Common myeloid progenitor, CD34-positive (primary cell): Measurements from ENCODE around the gene ZFC3H1.
"Not testable (repeated sequence)": the region's sequence is repeated elsewhere in the genome, so short reads cannot be mapped to it uniquely, and the experiment has no call there.

Experiments
- CTCF ChIA-PET: fragments of 350-600 bp; sonication (Branson Sonifier 250); formaldehyde crosslinking; loops from one replicate; lab custom pipeline; 2021; ENCODE audit warnings: antibody characterized with exemption; lab: Charles Lee
- POLR2A ChIA-PET: fragments of 350-600 bp; sonication (Branson Sonifier 250); formaldehyde crosslinking; loops from one replicate; lab custom pipeline; 2021; ENCODE audit warnings: antibody characterized with exemption; lab: Charles Lee
- DNase-seq, 3 donors: peaks; one replicate each; pipeline versions ENCODE4 v3.0.0 to v3.0.0-alpha.2; 2013
- H3K27ac ChIP-seq, 2 experiments: 1 replicate in 1 of 2; 2 replicates in 1 of 2; pipeline ENCODE4 v1.7.0; 2013; ENCODE audit warnings: inconsistent platforms in 2 of 2, low read length in 2 of 2, mild to moderate bottlenecking in 2 of 2, low read depth in 1 of 2, moderate library complexity in 1 of 2; ENCODE audit not compliant: severe bottlenecking in 2 of 2, insufficient read depth in 1 of 2, poor library complexity in 1 of 2
- H3K27me3 ChIP-seq, 5 experiments: replicated peaks in 2 of 5; 1 replicate in 3 of 5; 2 replicates in 2 of 5; pipeline versions ENCODE4 v1.6.1 to v1.7.0; 2013; ENCODE audit warnings: low read length in 4 of 5, mild to moderate bottlenecking in 2 of 5, moderate library complexity in 2 of 5, inconsistent platforms in 1 of 5; ENCODE audit not compliant: insufficient read depth in 5 of 5, control insufficient read depth in 4 of 5
- H3K36me3 ChIP-seq, 4 experiments: 1 replicate in 2 of 4; 2 replicates in 2 of 4; pipeline versions ENCODE4 v1.6.1 to v1.7.0; 2013; ENCODE audit warnings: low read length in 3 of 4, control low read depth in 1 of 4, mild to moderate bottlenecking in 1 of 4; ENCODE audit not compliant: control insufficient read depth in 4 of 4, insufficient read depth in 4 of 4
- H3K4me1 ChIP-seq, 4 experiments: 1 replicate in 3 of 4; 2 replicates in 1 of 4; pipeline versions ENCODE4 v1.6.1 to v1.7.1; 2013; ENCODE audit warnings: low read length in 3 of 4, mild to moderate bottlenecking in 3 of 4, control low read depth in 1 of 4, inconsistent platforms in 1 of 4, moderate library complexity in 1 of 4; ENCODE audit not compliant: control insufficient read depth in 4 of 4, insufficient read depth in 4 of 4; ENCODE audit errors: control extremely low read depth in 1 of 4
- H3K4me3 ChIP-seq, 7 experiments: 1 replicate in 4 of 7; 2 replicates in 3 of 7; pipeline versions ENCODE4 v1.5.1 to v1.7.0; 2013; ENCODE audit warnings: mild to moderate bottlenecking in 7 of 7, low read length in 6 of 7, moderate library complexity in 6 of 7, inconsistent platforms in 2 of 7, low read depth in 2 of 7, control low read depth in 1 of 7; ENCODE audit not compliant: insufficient read depth in 4 of 7, control insufficient read depth in 1 of 7; ENCODE audit errors: extremely low read depth in 1 of 7
- H3K9me3 ChIP-seq, 5 experiments: 1 replicate in 4 of 5; 2 replicates in 1 of 5; pipeline versions ENCODE4 v1.6.1 to v1.7.1; 2013; ENCODE audit warnings: low read length in 4 of 5, mild to moderate bottlenecking in 2 of 5, inconsistent platforms in 1 of 5, low read depth in 1 of 5, moderate library complexity in 1 of 5; ENCODE audit not compliant: control insufficient read depth in 4 of 5, insufficient read depth in 2 of 5; ENCODE audit errors: control extremely low read depth in 1 of 5
- WGBS: methylation state at CpG from one replicate; pipeline ENCODE4 v1.1.5; 2013; ENCODE audit not compliant: insufficient coverage; 5-methylcytosine and 5-hydroxymethylcytosine counted together

The ZFC3H1 gene

DNA sequence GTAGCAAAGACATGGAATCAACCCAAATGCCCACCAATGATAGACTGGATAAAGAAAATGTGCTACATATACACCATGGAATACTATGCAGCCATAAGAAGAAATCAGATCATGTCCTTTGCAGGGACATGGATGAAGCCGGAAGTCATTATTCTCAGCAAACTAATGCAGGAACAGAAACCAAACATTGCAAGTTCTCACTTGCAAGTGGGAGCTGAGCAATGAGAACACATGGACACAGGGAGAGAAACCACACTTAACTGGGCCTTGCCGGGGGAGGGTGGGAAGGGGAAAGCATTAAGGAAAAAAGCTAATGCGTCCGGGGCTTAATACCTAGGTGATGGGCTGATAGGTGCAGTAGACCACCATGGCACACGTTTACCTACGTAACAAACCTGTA, 93.8 kb downstream of the ZFC3H1 start:
- POLR2A ChIA-PET, DNase-seq, H3K27ac ChIP-seq, H3K4me3 ChIP-seq, H3K9me3 ChIP-seq, H3K36me3 ChIP-seq, CTCF ChIA-PET, H3K27me3 ChIP-seq: not testable (repeated sequence)
- H3K4me1 ChIP-seq = peaks cover 9 to 17% (median 10%) of the 10 kb centered on the region in 4 experiments
- WGBS = 75% methylated on average over 4 of the region's 6 CpGs

DNA sequence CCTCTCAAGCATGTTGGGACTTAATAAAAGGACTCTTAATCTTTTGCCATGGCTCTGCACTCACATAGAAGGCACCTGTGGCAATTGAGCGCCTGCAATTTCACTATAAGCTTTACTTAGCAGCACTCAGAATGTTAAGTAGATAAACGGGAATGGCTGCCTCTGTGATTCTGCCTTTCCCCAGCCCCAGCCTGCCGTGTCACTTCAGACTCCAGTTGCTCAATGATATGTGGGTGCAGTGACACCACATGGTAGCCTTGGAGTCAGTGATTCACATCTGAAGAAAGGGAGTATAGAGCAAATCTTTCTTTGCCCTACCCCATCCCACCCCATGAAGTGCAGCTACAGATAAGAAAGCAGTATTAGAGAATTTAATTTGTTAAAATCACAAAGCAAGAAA, 96.1 kb downstream of the ZFC3H1 start:
- DNase-seq = no peak
- WGBS = 96% methylated on average over 3 of the region's 3 CpGs
- CTCF ChIA-PET = interaction anchor here (1.1 kb wide), 1 partner anchor 15 kb away, joined by 3 read pairs; no protein-coding TSS in a partner anchor
- no peaks in the 10 kb centered on the region for H3K36me3 ChIP-seq
- no peaks in the 10 kb centered on the region for H3K9me3 ChIP-seq
- H3K4me1 ChIP-seq = peaks cover 1 to 9% (median 2%) of the 10 kb centered on the region in 4 experiments
- no peak overlapping the region for H3K4me3 ChIP-seq
- POLR2A ChIA-PET = no interaction called here
- H3K27me3 ChIP-seq = no peaks in the 10 kb centered on the region
- no peak overlapping the region for H3K27ac ChIP-seq

DNA sequence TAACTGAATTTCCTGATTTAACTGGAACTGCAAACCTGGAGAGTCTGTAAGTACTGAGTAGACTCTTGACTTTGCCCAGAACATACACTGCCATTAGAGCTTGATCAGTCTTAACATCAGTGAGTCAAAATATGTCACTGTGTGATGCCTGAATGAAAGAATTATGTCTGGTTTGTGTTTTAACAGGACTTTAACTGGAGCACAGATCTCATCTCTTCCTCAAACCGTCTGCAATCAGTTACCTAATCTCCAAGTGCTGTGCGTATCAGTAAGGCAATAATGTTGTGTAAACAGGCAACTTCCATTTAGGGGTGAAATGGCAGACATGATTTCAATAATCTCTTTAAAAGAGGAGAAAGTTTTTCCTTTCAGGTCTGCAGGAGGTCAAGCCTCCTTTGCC, 97.0 kb downstream of the ZFC3H1 start:
- WGBS = 80% methylated on average over 2 of the region's 2 CpGs
- CTCF ChIA-PET = no interaction called here
- Histone ChIP-seq H3K4me3 (no peak overlapping the region), H3K9me3 (no peaks in the 10 kb centered on the region), H3K36me3 (no peaks in the 10 kb centered on the region), H3K4me1 (peaks cover 0 to 5% (median 0%) of the 10 kb centered on the region in 4 experiments), H3K27me3 (no peaks in the 10 kb centered on the region), H3K27ac (no peak overlapping the region)
- POLR2A ChIA-PET = no interaction called here
- no peak for DNase-seq

DNA sequence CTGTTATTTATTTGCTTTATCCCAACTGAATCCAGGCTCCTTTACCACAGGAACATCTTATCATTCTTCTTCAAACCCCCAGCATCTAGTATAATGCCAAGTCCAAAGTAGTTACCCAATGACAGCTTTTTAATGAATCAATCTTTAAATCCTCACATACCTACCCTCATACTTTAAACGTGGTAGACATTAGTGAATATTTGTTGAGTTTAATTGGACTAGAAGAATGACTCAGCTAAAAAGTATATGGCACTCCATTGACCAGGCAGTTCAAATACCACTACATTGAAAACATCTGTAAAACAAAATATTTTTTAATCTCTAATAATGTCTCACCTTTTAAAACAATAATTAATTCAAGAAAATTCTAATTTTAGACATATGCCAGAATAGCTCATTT, 98.1 kb downstream of the ZFC3H1 start:
- Histone ChIP-seq H3K27me3 (no peaks in the 10 kb centered on the region), H3K9me3 (no peaks in the 10 kb centered on the region), H3K4me3 (no peak overlapping the region), H3K36me3 (no peaks in the 10 kb centered on the region), H3K4me1 (no peaks in the 10 kb centered on the region), H3K27ac (no peak overlapping the region)
- no CpG with 5 or more reads among the region's 1 CpG for WGBS
- POLR2A ChIA-PET = no interaction called here
- no peak for DNase-seq
- CTCF ChIA-PET = interaction anchor here (0.9 to 1.2 kb wide), 3 partner anchors 13 to 30 kb away, joined by 3 to 4 read pairs (median 3); no protein-coding TSS in a partner anchor

DNA sequence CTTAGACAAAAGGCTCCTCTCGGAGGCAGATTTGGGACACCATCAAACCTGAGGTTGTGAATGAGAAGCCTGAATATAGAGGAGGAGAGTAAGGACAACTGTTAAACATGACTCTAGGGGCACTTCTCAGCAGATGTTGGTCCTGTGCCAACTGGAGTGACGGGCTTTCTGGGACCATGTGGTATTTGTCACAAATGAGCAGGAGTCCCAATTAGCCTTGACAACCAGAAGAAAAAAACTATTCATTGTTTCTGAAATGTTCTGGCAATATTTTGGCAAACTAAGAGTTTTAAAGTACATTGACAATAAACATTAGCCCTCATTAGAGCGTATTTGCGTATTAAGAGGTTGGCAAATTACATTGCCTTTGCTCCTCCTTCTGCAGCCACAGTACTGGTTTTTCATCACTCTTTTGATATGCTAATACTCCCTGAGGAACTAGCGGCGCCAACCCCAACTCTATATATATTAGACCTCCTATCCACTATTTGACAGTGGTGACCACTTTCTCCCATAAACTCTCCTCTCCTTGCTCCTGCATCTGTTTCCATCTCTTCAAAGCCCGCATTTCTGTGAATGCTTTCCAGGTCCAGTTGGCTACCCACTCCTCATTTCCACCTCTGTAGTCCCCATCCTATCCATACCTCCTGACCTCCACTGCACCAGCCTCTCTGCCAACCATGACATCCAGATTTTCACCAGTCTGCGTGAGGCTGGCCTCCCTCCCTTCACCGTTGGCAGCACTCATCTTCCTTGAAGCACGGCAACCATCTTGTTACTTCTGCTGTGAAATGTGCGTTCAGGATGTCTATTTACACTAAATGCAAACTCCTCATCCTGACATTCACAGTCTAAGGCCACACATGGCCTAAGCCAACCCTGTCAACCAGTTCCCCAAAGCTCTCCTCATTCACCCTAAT, 100.7 kb downstream of the ZFC3H1 start:
- DNase-seq = peak; percentile 7 to 57 (median 55)
- H3K9me3 ChIP-seq = no peaks in the 10 kb centered on the region
- WGBS = 85% methylated on average over 9 of the region's 11 CpGs
- ChIA-PET CTCF (interaction anchor here (0.6 kb wide), 1 partner anchor 304 kb away, joined by 3 read pairs; no protein-coding TSS in a partner anchor), POLR2A (no interaction called here)
- H3K27me3 ChIP-seq = no peaks in the 10 kb centered on the region
- H3K27ac ChIP-seq = no peak overlapping the region
- no peaks in the 10 kb centered on the region for H3K4me1 ChIP-seq
- no peak overlapping the region for H3K4me3 ChIP-seq
- H3K36me3 ChIP-seq = no peaks in the 10 kb centered on the region
